GM12873 (cell line): ENCODE data around the gene KCNK5.

Experiments
- CTCF ChIP-seq: IDR thresholded peaks from 2 replicates; pipeline ENCODE4 v1.5.1; 2012; ENCODE audit warnings: low read depth, mild to moderate bottlenecking, moderate library complexity, low read length, control low read depth; ENCODE audit not compliant: insufficient read depth; ENCODE audit errors: missing control alignments

Gene KCNK5

GRCh38 chr6:39214846-39215639 is 14.2 kb downstream of the KCNK5 start:
- TF ChIP-seq CTCF = no peak

- no peak for TF ChIP-seq CTCF
Observed at GRCh38 chr6:39214120-39214813, 15.0 kb downstream of the KCNK5 start.

GRCh38 chr6:39213195-39213920 is 15.9 kb downstream of the KCNK5 start:
- no peak for TF ChIP-seq CTCF

GRCh38 chr6:39211183-39211582 is 18.1 kb downstream of the KCNK5 start:
- TF ChIP-seq CTCF = no peak

- no peak for TF ChIP-seq CTCF
Observed at GRCh38 chr6:39210450-39210849, 18.8 kb downstream of the KCNK5 start.

GRCh38 chr6:39209911-39210310 is 19.4 kb downstream of the KCNK5 start:
- no peak for TF ChIP-seq CTCF

- no peak for TF ChIP-seq CTCF
Observed at GRCh38 chr6:39209360-39209811, 19.9 kb downstream of the KCNK5 start.
